Measurements from ENCODE around the gene RTRAF.

DNA sequence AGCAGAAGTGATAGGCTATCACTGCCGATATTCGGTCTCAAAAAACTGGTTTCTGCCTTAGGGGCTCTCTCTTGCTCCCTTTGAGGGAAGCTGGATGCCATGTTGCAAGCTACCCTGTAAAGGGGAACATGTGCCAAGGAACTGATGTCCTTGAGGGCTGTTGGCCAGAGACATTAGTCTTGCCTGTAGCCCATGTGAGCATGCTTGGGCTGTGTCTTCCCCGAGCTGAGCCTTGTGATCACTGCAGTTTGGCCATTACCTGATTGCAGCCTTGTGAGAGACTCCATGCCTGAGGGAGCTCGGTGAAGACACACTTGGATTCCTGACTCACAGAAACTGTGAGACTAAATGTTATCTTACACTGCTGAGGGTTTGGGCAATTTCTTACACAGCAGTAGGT, 18.8 kb downstream of the RTRAF start:
- TF ChIP-seq EP300 (IDR thresholded peaks at IDR 0.05; ENCODE audit: borderline replicate concordance in 1 of 2, control insufficient read depth in 1 of 2, low read depth in 2 of 2, low read length in 2 of 2) (no peak), HDAC2 (IDR thresholded peaks at IDR 0.05) (no peak), JUNB (IDR thresholded peaks at IDR 0.05) (no peak), SMAD1 (IDR thresholded peaks at IDR 0.05; ENCODE audit: low read depth, partially characterized antibody) (no peak), HCFC1 (IDR thresholded peaks at IDR 0.05; ENCODE audit: low read length) (no peak), EZH2 (IDR thresholded peaks at IDR 0.05; ENCODE audit: borderline replicate concordance, control insufficient read depth, low read depth, low read length) (no peak), NR2C1 (IDR thresholded peaks at IDR 0.05) (no peak), FOXK2 (IDR thresholded peaks at IDR 0.05) (no peak), TAF1 (IDR thresholded peaks at IDR 0.05; ENCODE audit: borderline replicate concordance, low read depth, low read length) (no peak), FOXM1 (IDR thresholded peaks at IDR 0.05; ENCODE audit: low read depth, low read length) (no peak), ZNF207 (IDR thresholded peaks at IDR 0.05; ENCODE audit: borderline replicate concordance) (no peak), FOS (IDR thresholded peaks at IDR 0.05; ENCODE audit: borderline replicate concordance, extremely low read depth, insufficient read length) (no peak)
- TF ChIP-seq, protein P1, sequence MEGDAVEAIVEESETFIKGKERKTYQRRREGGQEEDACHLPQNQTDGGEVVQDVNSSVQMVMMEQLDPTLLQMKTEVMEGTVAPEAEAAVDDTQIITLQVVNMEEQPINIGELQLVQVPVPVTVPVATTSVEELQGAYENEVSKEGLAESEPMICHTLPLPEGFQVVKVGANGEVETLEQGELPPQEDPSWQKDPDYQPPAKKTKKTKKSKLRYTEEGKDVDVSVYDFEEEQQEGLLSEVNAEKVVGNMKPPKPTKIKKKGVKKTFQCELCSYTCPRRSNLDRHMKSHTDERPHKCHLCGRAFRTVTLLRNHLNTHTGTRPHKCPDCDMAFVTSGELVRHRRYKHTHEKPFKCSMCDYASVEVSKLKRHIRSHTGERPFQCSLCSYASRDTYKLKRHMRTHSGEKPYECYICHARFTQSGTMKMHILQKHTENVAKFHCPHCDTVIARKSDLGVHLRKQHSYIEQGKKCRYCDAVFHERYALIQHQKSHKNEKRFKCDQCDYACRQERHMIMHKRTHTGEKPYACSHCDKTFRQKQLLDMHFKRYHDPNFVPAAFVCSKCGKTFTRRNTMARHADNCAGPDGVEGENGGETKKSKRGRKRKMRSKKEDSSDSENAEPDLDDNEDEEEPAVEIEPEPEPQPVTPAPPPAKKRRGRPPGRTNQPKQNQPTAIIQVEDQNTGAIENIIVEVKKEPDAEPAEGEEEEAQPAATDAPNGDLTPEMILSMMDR (IDR thresholded peaks at IDR 0.05 in 2 of 3, conservative IDR thresholded peaks at IDR 0.05 in 1 of 3; ENCODE audit: control insufficient read depth in 2 of 3, extremely low read depth in 1 of 3, insufficient read depth in 1 of 3, low read depth in 3 of 3, low read length in 3 of 3), result no peak
